ENCODE data around the gene PLEKHG4B. TPM values are rescaled to one million over a fixed set of nuclear protein-coding genes. Genes with fewer than 3 reads are reported as not detected.

The PLEKHG4B gene
- polyA plus RNA-seq, 1 donor (not counting 4 experiments of a cell fraction or from before 2014, with no cell fraction given), result not detected

DNA sequence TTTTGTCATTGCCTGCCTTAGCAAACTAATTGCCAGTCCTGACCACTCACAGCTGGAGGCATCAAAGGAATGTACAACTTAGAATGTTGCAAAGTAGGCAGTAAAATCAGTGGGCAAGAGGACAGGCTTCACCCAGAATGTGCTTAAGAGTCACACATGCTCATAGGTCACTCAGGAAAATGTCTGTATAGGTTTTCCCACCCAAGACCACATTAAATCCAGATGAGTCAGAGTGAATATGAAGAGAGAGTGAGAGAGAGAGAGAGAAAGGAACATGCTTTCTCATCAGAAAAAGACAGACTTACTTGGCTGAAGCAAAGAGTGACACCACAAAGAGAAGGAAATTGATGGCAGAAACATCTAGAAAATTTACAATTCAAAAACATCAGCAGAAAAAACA lies 37.9 kb downstream of the PLEKHG4B start:
- H3K4me2 ChIP-seq (ENCODE audit: control insufficient read depth, extremely low read depth, insufficient read depth, low read depth, low read length), result no peak overlapping the region
- DNase-seq (ENCODE audit: low read depth, low spot score) (no peak), FAIRE-seq (no peak)
- no peaks in the 10 kb centered on the region for H3K79me2 ChIP-seq (ENCODE audit: control insufficient read depth, insufficient read depth, low read length)
- H3K4me3 ChIP-seq (ENCODE audit: control insufficient read depth in 2 of 3, extremely low read depth in 1 of 3, insufficient read depth in 2 of 3, low read depth in 1 of 3, low read length in 3 of 3), result no peak overlapping the region
- no peak for TF ChIP-seq EZH2 (IDR thresholded peaks at IDR 0.05; ENCODE audit: low read length)
- TF ChIP-seq, protein P1, sequence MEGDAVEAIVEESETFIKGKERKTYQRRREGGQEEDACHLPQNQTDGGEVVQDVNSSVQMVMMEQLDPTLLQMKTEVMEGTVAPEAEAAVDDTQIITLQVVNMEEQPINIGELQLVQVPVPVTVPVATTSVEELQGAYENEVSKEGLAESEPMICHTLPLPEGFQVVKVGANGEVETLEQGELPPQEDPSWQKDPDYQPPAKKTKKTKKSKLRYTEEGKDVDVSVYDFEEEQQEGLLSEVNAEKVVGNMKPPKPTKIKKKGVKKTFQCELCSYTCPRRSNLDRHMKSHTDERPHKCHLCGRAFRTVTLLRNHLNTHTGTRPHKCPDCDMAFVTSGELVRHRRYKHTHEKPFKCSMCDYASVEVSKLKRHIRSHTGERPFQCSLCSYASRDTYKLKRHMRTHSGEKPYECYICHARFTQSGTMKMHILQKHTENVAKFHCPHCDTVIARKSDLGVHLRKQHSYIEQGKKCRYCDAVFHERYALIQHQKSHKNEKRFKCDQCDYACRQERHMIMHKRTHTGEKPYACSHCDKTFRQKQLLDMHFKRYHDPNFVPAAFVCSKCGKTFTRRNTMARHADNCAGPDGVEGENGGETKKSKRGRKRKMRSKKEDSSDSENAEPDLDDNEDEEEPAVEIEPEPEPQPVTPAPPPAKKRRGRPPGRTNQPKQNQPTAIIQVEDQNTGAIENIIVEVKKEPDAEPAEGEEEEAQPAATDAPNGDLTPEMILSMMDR (optimal IDR thresholded peaks at IDR 0.05 in 1 of 3, IDR thresholded peaks at IDR 0.05 in 1 of 3, conservative IDR thresholded peaks at IDR 0.05 in 1 of 3; ENCODE audit: extremely low read depth in 1 of 3, insufficient read depth in 2 of 3, low read length in 3 of 3), result no peak
- no peak overlapping the region for H2AFZ ChIP-seq (ENCODE audit: control insufficient read depth, low read length)
- H4K20me1 ChIP-seq (ENCODE audit: control insufficient read depth, extremely low read depth, insufficient read depth, low read length), result no peaks in the 10 kb centered on the region
- no peak overlapping the region for H3K9ac ChIP-seq (ENCODE audit: control insufficient read depth, extremely low read depth, insufficient read depth, low read length)
- dilution Hi-C loops (cut with MboI; ENCODE audit: extremely low pct_ligation_motif_present, low sequenced_read_pairs), result no loop called here
- no peaks in the 10 kb centered on the region for H3K9me1 ChIP-seq (ENCODE audit: control insufficient read depth, extremely low read depth, insufficient read depth, low read length)
- H3K9me3 ChIP-seq (ENCODE audit: control insufficient read depth, low read depth, low read length), result no peaks in the 10 kb centered on the region
- no peaks in the 10 kb centered on the region for H3K4me1 ChIP-seq (ENCODE audit: control insufficient read depth, extremely low read depth, insufficient read depth, low read length)
- no peaks in the 10 kb centered on the region for H3K36me3 ChIP-seq (ENCODE audit: control insufficient read depth in 2 of 2, extremely low read depth in 1 of 2, insufficient read depth in 2 of 2, low read length in 2 of 2)
- H3K27ac ChIP-seq (ENCODE audit: control insufficient read depth, insufficient read depth, low read length), result no peak overlapping the region
- no peaks in the 10 kb centered on the region for H3K27me3 ChIP-seq (ENCODE audit: control insufficient read depth, extremely low read depth, insufficient read depth, low read length)

DNA sequence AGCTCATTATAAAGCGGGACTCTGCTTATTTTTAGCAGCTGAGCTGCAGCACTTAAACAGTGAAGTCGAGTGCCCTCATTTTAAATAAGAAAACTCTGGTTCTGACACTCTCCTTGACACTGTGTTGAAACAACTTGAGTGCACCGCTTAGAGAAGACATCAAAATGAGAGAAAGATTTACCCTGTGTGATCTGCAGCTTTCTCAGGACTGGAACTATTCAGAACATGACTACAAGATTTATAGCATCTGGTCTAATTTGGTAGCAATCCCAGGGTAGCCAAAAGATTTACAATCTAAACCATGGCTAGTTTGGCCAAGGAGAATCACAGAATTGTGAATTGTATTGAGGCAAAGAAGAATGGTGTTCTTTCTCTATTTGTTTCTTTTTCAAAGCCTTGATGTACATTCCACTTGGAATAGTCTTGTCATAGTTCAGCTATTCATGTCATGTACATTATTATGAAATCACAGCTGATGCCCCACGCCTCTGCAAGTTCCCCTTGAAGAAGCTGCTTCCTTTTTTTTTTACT lies 38.7 kb downstream of the PLEKHG4B start:
- dilution Hi-C loops (cut with MboI; ENCODE audit: extremely low pct_ligation_motif_present, low sequenced_read_pairs), result no loop called here
- Histone ChIP-seq H3K4me3 (ENCODE audit: control insufficient read depth in 2 of 3, extremely low read depth in 1 of 3, insufficient read depth in 2 of 3, low read depth in 1 of 3, low read length in 3 of 3) (no peak overlapping the region), H3K79me2 (ENCODE audit: control insufficient read depth, insufficient read depth, low read length) (no peaks in the 10 kb centered on the region), H3K9me3 (ENCODE audit: control insufficient read depth, low read depth, low read length) (no peaks in the 10 kb centered on the region), H3K4me2 (ENCODE audit: control insufficient read depth, extremely low read depth, insufficient read depth, low read depth, low read length) (no peak overlapping the region), H3K9ac (ENCODE audit: control insufficient read depth, extremely low read depth, insufficient read depth, low read length) (no peak overlapping the region), H4K20me1 (ENCODE audit: control insufficient read depth, extremely low read depth, insufficient read depth, low read length) (no peaks in the 10 kb centered on the region), H3K9me1 (ENCODE audit: control insufficient read depth, extremely low read depth, insufficient read depth, low read length) (no peaks in the 10 kb centered on the region), H2AFZ (ENCODE audit: control insufficient read depth, low read length) (no peak overlapping the region), H3K27ac (ENCODE audit: control insufficient read depth, insufficient read depth, low read length) (no peak overlapping the region), H3K36me3 (ENCODE audit: control insufficient read depth in 2 of 2, extremely low read depth in 1 of 2, insufficient read depth in 2 of 2, low read length in 2 of 2) (no peaks in the 10 kb centered on the region), H3K27me3 (ENCODE audit: control insufficient read depth, extremely low read depth, insufficient read depth, low read length) (no peaks in the 10 kb centered on the region), H3K4me1 (ENCODE audit: control insufficient read depth, extremely low read depth, insufficient read depth, low read length) (no peaks in the 10 kb centered on the region)
- no peak for FAIRE-seq
- DNase-seq (ENCODE audit: low read depth, low spot score), result no peak
- TF ChIP-seq, protein P1 (optimal IDR thresholded peaks at IDR 0.05 in 1 of 3, IDR thresholded peaks at IDR 0.05 in 1 of 3, conservative IDR thresholded peaks at IDR 0.05 in 1 of 3; ENCODE audit: extremely low read depth in 1 of 3, insufficient read depth in 2 of 3, low read length in 3 of 3), result no peak
- no peak for TF ChIP-seq EZH2 (IDR thresholded peaks at IDR 0.05; ENCODE audit: low read length)

All from keratinocyte (primary cell).